ENCODE results near the gene FAM241A.

DNA sequence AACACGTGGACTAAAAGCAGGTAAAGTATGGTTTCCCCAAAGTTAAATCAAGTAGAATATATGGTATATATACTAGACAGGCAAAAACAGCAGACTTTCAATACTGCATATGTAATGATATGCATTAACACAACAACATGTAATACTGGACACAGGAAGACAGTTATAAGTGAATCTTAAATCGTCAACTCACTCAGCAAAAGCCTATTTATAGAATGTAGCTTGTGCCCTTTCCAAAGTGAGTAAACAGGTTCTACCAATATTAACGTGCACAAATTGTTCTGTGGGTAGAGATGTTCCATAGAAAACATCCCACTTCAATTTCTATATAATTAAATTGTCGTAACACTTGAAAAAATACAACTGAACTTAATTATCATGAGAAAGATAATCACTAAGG, 30.6 kb downstream of the FAM241A start:
- TF ChIP-seq, protein P1, sequence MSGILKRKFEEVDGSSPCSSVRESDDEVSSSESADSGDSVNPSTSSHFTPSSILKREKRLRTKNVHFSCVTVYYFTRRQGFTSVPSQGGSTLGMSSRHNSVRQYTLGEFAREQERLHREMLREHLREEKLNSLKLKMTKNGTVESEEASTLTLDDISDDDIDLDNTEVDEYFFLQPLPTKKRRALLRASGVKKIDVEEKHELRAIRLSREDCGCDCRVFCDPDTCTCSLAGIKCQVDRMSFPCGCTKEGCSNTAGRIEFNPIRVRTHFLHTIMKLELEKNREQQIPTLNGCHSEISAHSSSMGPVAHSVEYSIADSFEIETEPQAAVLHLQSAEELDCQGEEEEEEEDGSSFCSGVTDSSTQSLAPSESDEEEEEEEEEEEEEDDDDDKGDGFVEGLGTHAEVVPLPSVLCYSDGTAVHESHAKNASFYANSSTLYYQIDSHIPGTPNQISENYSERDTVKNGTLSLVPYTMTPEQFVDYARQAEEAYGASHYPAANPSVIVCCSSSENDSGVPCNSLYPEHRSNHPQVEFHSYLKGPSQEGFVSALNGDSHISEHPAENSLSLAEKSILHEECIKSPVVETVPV (CRISPR knock-in tag; IDR thresholded peaks at IDR 0.05) = no peak
- TF ChIP-seq ZNF70 (CRISPR knock-in tag; IDR thresholded peaks at IDR 0.05) (no peak), ZNF565 (CRISPR knock-in tag; conservative IDR thresholded peaks at IDR 0.05; ENCODE audit: low read depth) (no peak), ARNTL (CRISPR knock-in tag; IDR thresholded peaks at IDR 0.05; ENCODE audit: borderline replicate concordance, low read depth) (no peak)
- TF ChIP-seq, protein P2, sequence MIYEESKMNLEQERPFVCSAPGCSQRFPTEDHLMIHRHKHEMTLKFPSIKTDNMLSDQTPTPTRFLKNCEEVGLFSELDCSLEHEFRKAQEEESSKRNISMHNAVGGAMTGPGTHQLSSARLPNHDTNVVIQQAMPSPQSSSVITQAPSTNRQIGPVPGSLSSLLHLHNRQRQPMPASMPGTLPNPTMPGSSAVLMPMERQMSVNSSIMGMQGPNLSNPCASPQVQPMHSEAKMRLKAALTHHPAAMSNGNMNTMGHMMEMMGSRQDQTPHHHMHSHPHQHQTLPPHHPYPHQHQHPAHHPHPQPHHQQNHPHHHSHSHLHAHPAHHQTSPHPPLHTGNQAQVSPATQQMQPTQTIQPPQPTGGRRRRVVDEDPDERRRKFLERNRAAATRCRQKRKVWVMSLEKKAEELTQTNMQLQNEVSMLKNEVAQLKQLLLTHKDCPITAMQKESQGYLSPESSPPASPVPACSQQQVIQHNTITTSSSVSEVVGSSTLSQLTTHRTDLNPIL (CRISPR knock-in tag; IDR thresholded peaks at IDR 0.05; ENCODE audit: low read depth) = no peak

Data from SK-N-SH treated with all-trans-retinoic acid at 6 μM for 48 hours (cell line).